Measurements from ENCODE around the gene FBN1. TPM values are rescaled to one million over a fixed set of nuclear protein-coding genes. Genes with fewer than 3 reads are reported as not detected.

FBN1 gene
- total RNA-seq, 1 experiment from 2014 or later = 0.43 TPM

DNA sequence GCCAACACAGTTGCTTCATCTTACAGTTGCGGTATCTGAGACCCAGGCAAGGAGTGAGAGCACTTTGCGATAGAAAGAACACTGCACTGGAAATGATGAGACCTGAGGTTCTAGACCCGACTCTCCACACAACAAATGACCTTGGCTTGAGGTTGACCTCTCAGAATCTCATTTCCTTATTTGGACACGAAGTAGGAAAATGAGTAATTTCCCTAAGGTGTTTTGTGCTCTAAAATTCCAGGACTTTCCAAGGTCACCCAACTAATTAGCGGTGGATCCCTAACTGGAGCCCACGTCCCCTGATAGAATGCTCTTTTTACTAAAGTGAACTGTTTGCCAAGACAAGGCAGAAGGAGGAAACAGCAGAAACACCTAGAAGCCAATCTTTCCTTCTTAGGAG lies 26.7 kb upstream of the FBN1 start:
- no peaks in the 10 kb centered on the region; the same call in 1 of the 2 replicates for H3K27me3 ChIP-seq (replicated peaks; ENCODE audit: control insufficient read depth, insufficient read depth, low read length)
- Mint-ChIP-seq H3K4me1 (ENCODE audit: low read depth, unreplicated experiment) (no peaks in the 10 kb centered on the region), H3K9me3 (ENCODE audit: unreplicated experiment) (no peaks in the 10 kb centered on the region), H3K27me3 (ENCODE audit: insufficient read depth, unreplicated experiment) (peaks cover 12% of the 10 kb centered on the region), H3K27ac (ENCODE audit: unreplicated experiment) (no peak overlapping the region), H3K4me3 (ENCODE audit: unreplicated experiment) (no peak overlapping the region), H3K36me3 (ENCODE audit: insufficient read depth, unreplicated experiment) (no peaks in the 10 kb centered on the region)
- H3K4me1 ChIP-seq = no peaks in the 10 kb centered on the region
- H3K9me3 ChIP-seq = no peaks in the 10 kb centered on the region
- no peak overlapping the region for H3K4me3 ChIP-seq (ENCODE audit: low read depth, low read length)
- no peaks in the 10 kb centered on the region for H3K36me3 ChIP-seq (ENCODE audit: control insufficient read depth, insufficient read depth, low read length)
- intact Hi-C loops (cut with micrococcal nuclease; ENCODE audit: unreplicated experiment) = no loop called here
- POLR2A ChIA-PET = no interaction called here
- no TSS peak for BruUV-seq (replicated peaks)
- TF ChIP-seq, protein P1, sequence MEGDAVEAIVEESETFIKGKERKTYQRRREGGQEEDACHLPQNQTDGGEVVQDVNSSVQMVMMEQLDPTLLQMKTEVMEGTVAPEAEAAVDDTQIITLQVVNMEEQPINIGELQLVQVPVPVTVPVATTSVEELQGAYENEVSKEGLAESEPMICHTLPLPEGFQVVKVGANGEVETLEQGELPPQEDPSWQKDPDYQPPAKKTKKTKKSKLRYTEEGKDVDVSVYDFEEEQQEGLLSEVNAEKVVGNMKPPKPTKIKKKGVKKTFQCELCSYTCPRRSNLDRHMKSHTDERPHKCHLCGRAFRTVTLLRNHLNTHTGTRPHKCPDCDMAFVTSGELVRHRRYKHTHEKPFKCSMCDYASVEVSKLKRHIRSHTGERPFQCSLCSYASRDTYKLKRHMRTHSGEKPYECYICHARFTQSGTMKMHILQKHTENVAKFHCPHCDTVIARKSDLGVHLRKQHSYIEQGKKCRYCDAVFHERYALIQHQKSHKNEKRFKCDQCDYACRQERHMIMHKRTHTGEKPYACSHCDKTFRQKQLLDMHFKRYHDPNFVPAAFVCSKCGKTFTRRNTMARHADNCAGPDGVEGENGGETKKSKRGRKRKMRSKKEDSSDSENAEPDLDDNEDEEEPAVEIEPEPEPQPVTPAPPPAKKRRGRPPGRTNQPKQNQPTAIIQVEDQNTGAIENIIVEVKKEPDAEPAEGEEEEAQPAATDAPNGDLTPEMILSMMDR (IDR thresholded peaks at IDR 0.05; ENCODE audit: insufficient read depth in 1 of 2, low read depth in 1 of 2, low read length in 1 of 2, severe bottlenecking in 1 of 2, unreplicated experiment in 1 of 2) = no peak
- DNase-seq = no peak
- CTCF ChIA-PET = no interaction called here

- TF ChIP-seq, protein P1 (IDR thresholded peaks at IDR 0.05; ENCODE audit: insufficient read depth in 1 of 2, low read depth in 1 of 2, low read length in 1 of 2, severe bottlenecking in 1 of 2, unreplicated experiment in 1 of 2) = no peak
- intact Hi-C loops (cut with micrococcal nuclease; ENCODE audit: unreplicated experiment) = no loop called here
- H3K27me3 Mint-ChIP-seq (ENCODE audit: insufficient read depth, unreplicated experiment) = peaks cover 12% of the 10 kb centered on the region
- H3K9me3 Mint-ChIP-seq (ENCODE audit: unreplicated experiment) = no peaks in the 10 kb centered on the region
- no peaks in the 10 kb centered on the region for H3K4me1 Mint-ChIP-seq (ENCODE audit: low read depth, unreplicated experiment)
- Histone ChIP-seq H3K4me1 (no peaks in the 10 kb centered on the region), H3K36me3 (ENCODE audit: control insufficient read depth, insufficient read depth, low read length) (no peaks in the 10 kb centered on the region), H3K4me3 (ENCODE audit: low read depth, low read length) (no peak overlapping the region), H3K27me3 (replicated peaks; ENCODE audit: control insufficient read depth, insufficient read depth, low read length) (no peaks in the 10 kb centered on the region; the same call in 1 of the 2 replicates), H3K9me3 (no peaks in the 10 kb centered on the region)
- POLR2A ChIA-PET = no interaction called here
- no TSS peak for BruUV-seq (replicated peaks)
- CTCF ChIA-PET = no interaction called here
- no peak overlapping the region for H3K4me3 Mint-ChIP-seq (ENCODE audit: unreplicated experiment)
- no peaks in the 10 kb centered on the region for H3K36me3 Mint-ChIP-seq (ENCODE audit: insufficient read depth, unreplicated experiment)
- DNase-seq = no peak
- no peak overlapping the region for H3K27ac Mint-ChIP-seq (ENCODE audit: unreplicated experiment)
Measured at GRCh38 chr15:48671103-48672022, 25.9 kb upstream of the FBN1 start.

DNA sequence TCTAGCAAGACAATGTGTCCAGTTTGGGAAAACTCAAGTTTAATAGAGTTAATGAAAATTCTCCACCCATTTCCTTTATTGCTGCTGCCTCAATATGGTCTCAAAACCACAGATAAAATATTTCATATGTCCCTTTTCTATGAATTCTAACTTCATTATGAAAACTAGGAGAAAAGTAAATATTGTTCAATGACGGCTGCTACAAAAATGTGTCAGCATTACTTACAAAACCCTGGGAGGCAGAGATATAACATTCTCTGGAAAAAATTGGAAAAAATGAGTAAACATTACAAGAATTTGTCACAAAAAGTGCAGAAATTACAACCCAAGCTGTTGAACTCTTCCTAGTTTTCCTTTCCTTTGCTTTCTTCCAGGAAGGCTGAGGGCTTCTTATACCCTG lies 22.2 kb upstream of the FBN1 start:
- no peak for DNase-seq
- TF ChIP-seq, protein P1 (IDR thresholded peaks at IDR 0.05; ENCODE audit: insufficient read depth in 1 of 2, low read depth in 1 of 2, low read length in 1 of 2, severe bottlenecking in 1 of 2, unreplicated experiment in 1 of 2) = no peak
- H3K9me3 ChIP-seq = no peaks in the 10 kb centered on the region
- BruUV-seq (replicated peaks) = no TSS peak
- Mint-ChIP-seq H3K27ac (ENCODE audit: unreplicated experiment) (no peak overlapping the region), H3K4me3 (ENCODE audit: unreplicated experiment) (no peak overlapping the region), H3K27me3 (ENCODE audit: insufficient read depth, unreplicated experiment) (peaks cover 13% of the 10 kb centered on the region), H3K9me3 (ENCODE audit: unreplicated experiment) (no peaks in the 10 kb centered on the region), H3K4me1 (ENCODE audit: low read depth, unreplicated experiment) (no peaks in the 10 kb centered on the region), H3K36me3 (ENCODE audit: insufficient read depth, unreplicated experiment) (no peaks in the 10 kb centered on the region)
- intact Hi-C loops (cut with micrococcal nuclease; ENCODE audit: unreplicated experiment) = no loop called here
- H3K27me3 ChIP-seq (replicated peaks; ENCODE audit: control insufficient read depth, insufficient read depth, low read length) = no peaks in the 10 kb centered on the region; the same call in 1 of the 2 replicates
- H3K4me3 ChIP-seq (ENCODE audit: low read depth, low read length) = no peak overlapping the region
- ChIA-PET POLR2A (no interaction called here), CTCF (no interaction called here)
- no peaks in the 10 kb centered on the region for H3K36me3 ChIP-seq (ENCODE audit: control insufficient read depth, insufficient read depth, low read length)
- H3K4me1 ChIP-seq = no peaks in the 10 kb centered on the region
